CD4-positive, alpha-beta T cell treated with Interleukin-4 for 1 hour (primary cell): Measurements from ENCODE around the gene TFDP1.
A peak's percentile ranks its signal among the peaks of the same experiment; 100 is the strongest.
"Not testable (repeated sequence)": the region's sequence is repeated elsewhere in the genome, so short reads cannot be mapped to it uniquely, and the experiment has no call there.

Source experiments
- DNase-seq, 2 donors: peaks; one replicate each; pipeline ENCODE4 v3.0.0-alpha.2; 2020 to 2022

TFDP1 gene

GRCh38 chr13:113551081-113552000 lies 33.2 kb upstream of the TFDP1 start:
- no peak for DNase-seq

GRCh38 chr13:113552079-113552478 lies 32.5 kb upstream of the TFDP1 start:
- DNase-seq, result no peak

- DNase-seq, result no peak
Observed at GRCh38 chr13:113552786-113553434, 31.6 kb upstream of the TFDP1 start.

GRCh38 chr13:113553511-113554332 lies 30.8 kb upstream of the TFDP1 start:
- no peak for DNase-seq

- no peak for DNase-seq
Observed at GRCh38 chr13:113554333-113554700, 30.2 kb upstream of the TFDP1 start.

GRCh38 chr13:113555141-113555540 lies 29.4 kb upstream of the TFDP1 start:
- no peak for DNase-seq

GRCh38 chr13:113557013-113557412 lies 27.5 kb upstream of the TFDP1 start:
- no peak for DNase-seq

- no peak for DNase-seq
Observed at GRCh38 chr13:113558461-113558860, 26.1 kb upstream of the TFDP1 start.

- no peak for DNase-seq
Observed at GRCh38 chr13:113559061-113559460, 25.5 kb upstream of the TFDP1 start.

GRCh38 chr13:113559901-113560644 lies 24.5 kb upstream of the TFDP1 start:
- DNase-seq, result no peak

- DNase-seq, result no peak
Observed at GRCh38 chr13:113560645-113561416, 23.7 kb upstream of the TFDP1 start.

- DNase-seq, result no peak
Observed at GRCh38 chr13:113561417-113562084, 23.0 kb upstream of the TFDP1 start.

GRCh38 chr13:113562085-113562749 lies 22.3 kb upstream of the TFDP1 start:
- peak; percentile 24 to 57 for DNase-seq

- DNase-seq, result no peak
Observed at GRCh38 chr13:113562844-113563243, 21.7 kb upstream of the TFDP1 start.

- DNase-seq, result not testable (repeated sequence)
Observed at GRCh38 chr13:113563511-113563910, 21.0 kb upstream of the TFDP1 start.

GRCh38 chr13:113564331-113565023 lies 20.1 kb upstream of the TFDP1 start:
- no peak for DNase-seq

- DNase-seq, result no peak
Observed at GRCh38 chr13:113565526-113566226, 18.9 kb upstream of the TFDP1 start.

- no peak for DNase-seq
Observed at GRCh38 chr13:113566227-113566561, 18.4 kb upstream of the TFDP1 start.

- DNase-seq, result no peak
Observed at GRCh38 chr13:113567681-113568080, 16.9 kb upstream of the TFDP1 start.

- DNase-seq, result no peak
Observed at GRCh38 chr13:113573065-113573464, 11.5 kb upstream of the TFDP1 start.
